GM12874 (cell line): ENCODE results near the gene TENT5C.

ENCODE experiments used
- TF ChIP-seq, protein P1 (sequence below): IDR thresholded peaks from 2 replicates; pipeline ENCODE4 v1.5.1; 2011; ENCODE audit warnings: low read depth, mild to moderate bottlenecking, control low read depth, low read length, moderate library complexity; ENCODE audit not compliant: insufficient read depth

The TENT5C gene

DNA sequence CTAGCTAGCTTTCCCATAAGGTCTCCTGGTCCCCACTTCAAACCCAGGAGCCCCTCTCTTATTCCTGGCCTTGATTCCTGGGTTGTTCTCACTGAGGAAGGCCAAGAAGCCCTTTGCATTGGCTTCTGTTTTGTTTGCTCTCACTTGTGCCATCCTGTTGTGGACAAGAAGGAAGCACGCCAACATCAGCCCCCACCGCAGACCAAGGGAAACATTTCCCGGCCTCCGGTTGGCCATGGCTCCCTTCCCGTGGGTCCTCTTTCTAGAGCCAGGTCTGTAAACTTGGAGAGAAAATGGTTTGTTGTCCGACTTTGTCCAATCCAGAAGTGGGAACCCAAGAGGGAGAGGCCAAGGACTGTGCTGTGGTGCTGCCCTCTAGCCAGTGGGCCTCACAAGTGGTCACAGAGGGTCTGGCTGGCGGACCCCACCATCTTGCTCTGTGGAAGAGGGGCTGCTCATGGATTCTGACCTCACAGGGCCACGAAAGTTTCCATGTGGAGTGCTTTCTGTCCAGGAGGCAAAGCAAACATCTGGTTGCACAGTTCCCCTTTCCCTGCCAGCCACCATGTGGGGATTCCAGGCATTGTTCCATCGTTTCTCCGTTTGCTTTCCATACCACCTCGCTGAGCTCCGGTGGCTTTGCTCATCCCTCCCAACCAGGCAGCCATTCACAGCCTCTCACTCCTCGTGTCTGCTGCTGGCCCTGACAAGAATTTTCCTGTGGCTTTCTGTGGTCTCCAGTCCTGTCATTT is 18.9 kb upstream of the TENT5C start:
- TF ChIP-seq, protein P1, sequence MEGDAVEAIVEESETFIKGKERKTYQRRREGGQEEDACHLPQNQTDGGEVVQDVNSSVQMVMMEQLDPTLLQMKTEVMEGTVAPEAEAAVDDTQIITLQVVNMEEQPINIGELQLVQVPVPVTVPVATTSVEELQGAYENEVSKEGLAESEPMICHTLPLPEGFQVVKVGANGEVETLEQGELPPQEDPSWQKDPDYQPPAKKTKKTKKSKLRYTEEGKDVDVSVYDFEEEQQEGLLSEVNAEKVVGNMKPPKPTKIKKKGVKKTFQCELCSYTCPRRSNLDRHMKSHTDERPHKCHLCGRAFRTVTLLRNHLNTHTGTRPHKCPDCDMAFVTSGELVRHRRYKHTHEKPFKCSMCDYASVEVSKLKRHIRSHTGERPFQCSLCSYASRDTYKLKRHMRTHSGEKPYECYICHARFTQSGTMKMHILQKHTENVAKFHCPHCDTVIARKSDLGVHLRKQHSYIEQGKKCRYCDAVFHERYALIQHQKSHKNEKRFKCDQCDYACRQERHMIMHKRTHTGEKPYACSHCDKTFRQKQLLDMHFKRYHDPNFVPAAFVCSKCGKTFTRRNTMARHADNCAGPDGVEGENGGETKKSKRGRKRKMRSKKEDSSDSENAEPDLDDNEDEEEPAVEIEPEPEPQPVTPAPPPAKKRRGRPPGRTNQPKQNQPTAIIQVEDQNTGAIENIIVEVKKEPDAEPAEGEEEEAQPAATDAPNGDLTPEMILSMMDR = no peak

DNA sequence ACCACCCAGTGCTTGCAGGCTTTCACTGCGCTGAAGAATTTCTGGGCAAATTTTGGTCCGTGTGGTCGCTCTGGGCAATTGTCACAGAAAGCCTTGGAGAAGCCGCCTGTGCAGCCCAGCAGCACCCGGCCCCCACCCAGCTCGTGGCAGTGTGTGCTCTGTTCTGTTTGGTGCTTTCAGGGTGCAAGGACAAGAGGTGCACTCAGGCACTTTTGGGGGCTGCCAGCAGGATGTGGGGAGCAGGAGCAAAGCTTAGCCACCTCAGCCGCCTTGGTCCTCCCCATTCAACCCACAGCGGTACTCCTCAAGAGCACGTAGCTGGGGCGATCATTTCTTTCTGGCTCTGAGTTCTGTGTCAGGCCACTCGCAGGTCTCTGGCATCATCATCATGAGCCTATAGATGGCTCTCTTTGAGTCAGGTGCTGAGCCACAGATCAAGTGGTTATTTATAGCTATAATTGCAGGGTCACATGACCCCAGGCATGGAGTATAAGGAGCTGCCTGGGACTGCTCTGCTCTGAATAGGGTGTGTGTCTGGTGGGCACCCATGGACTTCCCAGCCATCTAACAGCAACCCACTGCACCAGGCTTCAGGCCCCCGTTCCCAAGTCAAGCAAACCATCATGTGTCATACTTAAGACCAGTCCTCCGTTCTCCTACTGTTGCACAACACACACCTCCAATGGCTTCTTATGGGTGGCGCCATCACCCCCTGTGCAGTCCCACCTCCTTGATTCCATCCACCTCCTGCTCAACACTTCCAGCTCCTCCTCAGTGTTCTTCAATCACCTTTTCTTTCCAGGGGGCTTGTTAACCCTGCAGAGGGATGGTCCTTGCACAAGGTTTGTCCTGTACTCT is 18.1 kb upstream of the TENT5C start:
- TF ChIP-seq, protein P1 = no peak

DNA sequence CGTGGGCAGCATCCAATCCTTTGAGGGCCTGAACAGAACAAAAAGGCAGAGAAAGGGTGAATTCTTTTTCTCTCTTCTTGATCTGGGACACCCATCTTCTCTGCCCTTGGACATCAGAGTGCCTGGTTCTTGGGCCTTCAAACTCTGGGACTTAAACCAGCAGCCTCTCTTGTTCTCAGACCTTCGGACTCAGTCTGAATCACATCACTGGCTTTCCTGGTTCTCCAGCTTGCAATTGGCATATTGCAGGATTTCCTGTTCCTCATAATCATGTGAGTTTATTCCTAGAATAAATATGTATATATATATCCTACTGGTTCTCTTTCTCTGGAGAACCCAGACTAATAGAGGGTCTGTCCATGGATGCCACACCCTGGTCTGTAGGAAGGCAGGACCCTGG is 16.3 kb upstream of the TENT5C start:
- TF ChIP-seq, protein P1 = no peak

DNA sequence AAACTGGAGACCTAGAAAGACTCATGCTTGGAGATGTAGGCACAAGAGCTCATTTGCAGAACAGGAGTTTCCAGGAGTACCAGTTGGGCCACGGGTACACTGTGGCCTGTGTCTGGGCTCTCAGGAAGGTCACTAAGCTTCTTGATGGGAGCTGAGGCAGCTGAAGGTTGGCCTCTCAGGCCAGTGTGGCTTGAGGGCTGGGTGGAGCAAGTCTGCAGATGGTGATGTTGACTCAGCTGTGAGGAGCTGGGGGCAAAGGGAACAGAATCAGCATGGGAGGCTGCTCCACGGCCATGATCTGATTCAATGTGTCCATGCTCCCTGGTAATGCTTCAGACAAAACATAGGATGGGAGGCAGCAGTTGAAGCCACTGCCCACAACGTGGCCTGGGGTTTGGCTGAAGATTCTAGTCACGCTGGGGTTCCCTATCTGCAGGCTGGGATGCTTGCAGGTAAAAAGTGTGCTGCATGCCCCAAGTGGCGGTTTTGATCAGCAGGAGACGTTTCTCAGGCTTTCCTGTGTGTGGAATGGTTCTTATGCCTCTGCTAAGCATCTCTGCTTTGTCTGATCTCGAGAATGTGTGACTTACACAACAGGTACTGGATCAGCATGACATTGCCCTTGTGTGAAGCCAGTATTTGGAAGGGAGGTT is 15.4 kb upstream of the TENT5C start:
- TF ChIP-seq, protein P1 = no peak

DNA sequence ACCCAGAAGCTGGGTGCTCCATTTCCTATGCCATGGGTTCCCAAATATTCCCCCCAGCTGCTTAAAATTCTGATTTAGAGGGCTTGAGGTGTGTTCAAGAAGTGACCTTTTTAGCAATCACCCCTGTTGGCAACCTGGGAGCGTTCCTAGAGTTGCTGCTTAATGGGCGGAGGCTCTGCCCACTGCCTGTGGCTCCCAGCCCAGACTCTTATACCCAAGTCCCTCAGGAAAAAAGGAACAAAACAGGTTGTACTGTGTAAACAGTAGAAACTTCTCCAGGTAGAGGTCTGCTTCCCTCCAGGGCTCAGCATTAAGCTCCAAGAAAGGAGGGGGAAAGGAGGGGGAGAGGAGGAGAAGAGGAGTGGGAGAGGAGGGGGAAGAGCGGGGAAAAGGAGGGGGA is 14.6 kb upstream of the TENT5C start:
- TF ChIP-seq, protein P1 = no peak

DNA sequence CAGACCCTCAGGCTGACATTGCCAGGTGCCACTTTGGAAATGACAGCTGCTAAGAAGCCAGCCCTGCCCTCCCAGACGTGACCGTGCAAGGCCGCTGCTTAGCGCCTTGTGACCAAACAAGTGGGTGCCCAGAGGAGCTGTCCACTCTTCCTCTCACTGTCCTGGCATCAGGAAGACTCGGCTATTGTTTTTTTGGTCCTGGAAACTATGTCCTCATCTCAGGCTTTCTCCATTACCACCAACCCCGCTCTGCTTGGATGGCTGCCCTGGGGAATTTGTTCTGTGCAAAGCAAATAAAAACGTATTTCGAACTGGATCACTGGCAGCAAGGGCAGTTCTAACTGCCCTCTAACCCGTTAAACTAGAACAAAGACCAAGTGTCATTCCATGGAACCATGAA is 13.7 kb upstream of the TENT5C start:
- TF ChIP-seq, protein P1 = no peak
